GM19455 (cell line): ENCODE data around the gene GRB10.
"Not testable (repeated sequence)": the region's sequence is repeated elsewhere in the genome, so short reads cannot be mapped to it uniquely, and the experiment has no call there.

Source experiments
- ATAC-seq: cut with Tn5 transposase; IDR thresholded peaks from one replicate; pipeline ENCODE4 v1.9.1; 2021; ENCODE audit not compliant: unreplicated experiment

The GRB10 gene

GRCh38 chr7:50745835-50746234, 36.9 kb downstream of the GRB10 start:
- ATAC-seq = no peak

DNA sequence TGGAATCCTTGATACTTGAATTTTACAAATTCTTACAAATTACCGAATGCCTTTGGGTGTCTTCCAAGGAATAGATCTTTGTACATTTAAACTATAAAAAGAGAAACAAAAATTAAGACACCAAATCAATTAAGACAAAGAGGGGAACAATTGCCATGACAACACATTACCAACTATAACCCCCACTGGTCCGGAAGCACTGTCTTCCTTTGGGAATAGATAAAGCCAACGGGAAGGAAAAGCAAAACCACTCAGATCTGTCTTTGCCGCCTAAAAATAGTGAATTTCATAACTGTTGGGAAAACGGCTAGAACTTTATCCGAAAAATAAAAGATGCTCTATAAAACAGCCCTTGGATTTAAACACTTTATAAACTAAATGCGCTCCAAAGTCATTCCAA, 37.4 kb downstream of the GRB10 start:
- no peak for ATAC-seq

- ATAC-seq = no peak
These were observed 38.8 kb downstream of the GRB10 start for GRCh38 chr7:50743893-50744292.

DNA sequence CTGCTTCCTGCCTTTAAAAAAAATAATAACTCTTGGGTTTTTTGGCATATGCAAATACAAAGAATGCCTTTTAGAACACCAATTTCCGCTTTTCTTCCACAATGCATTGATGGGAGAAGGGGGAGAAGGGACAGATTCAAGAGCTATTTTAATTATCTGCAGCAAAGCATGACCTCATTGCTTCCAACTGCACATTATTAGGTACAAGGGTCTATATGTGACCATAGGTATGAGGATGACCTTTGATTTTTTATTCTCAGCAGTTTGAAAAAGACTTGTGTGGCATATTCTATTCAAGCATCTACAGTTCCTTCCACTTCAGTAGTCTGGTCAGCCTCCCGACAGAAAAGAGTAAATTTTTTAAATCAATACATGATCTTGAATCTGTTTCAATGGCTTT, 39.7 kb downstream of the GRB10 start:
- no peak for ATAC-seq

DNA sequence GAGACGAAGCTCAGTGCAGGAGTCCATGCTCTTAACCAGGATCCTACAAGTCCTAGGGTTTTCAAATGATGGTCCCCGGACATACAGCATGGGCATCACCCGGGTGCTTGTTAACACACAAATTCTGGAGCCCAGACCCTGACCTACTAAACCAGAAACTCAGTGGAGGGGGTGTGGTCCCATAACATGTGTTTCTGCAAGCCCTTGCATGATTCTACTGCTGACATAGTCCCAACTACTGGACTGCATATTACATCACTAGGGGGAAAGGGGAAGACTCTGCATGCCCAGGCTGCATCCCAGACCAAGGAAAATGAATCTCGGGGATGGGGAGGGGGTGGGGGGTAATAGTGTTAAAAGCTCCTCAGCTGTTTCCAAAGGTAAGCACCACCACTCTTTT, 40.3 kb downstream of the GRB10 start:
- no peak for ATAC-seq

GRCh38 chr7:50739744-50740435, 42.8 kb downstream of the GRB10 start:
- ATAC-seq = no peak

DNA sequence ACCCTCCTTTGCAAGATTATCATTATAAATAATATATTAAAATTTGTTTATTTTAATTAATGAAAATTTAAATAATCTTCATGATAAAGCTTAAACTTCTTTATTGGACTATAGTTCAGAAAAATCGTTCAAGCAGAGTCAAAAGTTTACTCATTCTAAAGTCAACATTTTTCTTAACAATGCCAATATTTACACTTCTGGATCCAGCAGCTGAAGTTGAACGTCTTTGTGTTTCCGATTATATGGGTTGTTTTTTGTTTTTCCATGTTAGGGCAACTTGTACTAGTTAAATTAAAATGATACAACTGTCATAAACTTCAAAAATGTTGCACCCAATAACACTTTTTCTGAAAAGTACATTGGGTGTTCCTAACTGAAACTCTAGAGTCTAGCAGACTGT, 43.8 kb downstream of the GRB10 start:
- ATAC-seq = no peak

GRCh38 chr7:50735836-50736235, 46.9 kb downstream of the GRB10 start:
- not testable (repeated sequence) for ATAC-seq

- no peak for ATAC-seq
These were observed 47.4 kb downstream of the GRB10 start for GRCh38 chr7:50735333-50735732.

DNA sequence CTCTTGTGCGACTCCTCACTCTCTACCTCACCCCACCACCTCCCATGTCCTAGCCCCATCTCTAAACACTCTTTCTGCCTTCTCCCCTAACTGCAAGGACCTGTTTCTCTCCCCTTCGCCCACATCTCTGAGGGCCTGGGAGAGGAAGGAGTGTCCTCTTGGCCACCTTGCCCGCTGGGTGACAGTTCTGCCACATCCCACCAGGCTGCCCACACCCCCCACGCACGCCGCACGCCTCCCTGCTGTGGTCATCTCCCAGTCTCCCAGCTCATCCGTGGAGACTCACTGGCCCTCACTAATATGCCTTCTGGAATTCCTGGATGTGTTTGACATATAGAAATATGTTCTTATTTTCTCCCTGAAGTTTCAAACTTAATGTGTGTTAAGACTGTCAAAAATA, 48.5 kb downstream of the GRB10 start:
- no peak for ATAC-seq

DNA sequence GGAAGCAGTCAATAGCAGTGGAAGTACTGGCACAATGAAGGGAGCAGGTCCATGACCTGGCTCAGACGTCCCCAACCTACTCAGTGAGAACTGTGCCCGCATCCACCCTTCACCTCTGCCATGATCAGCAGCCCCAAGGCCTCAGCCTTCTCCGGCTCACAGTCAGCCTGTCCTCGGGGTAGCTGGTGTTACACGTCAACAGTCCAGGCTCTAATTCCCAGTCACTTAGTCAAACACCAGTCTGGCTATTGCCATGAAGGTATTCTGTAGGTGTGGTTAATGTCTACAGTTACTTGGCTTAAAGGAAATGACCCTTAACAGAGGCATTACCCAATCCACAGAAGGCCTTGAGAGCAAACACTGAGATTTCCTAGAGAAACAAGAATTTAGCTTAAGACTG, 49.1 kb downstream of the GRB10 start:
- no peak for ATAC-seq

GRCh38 chr7:50731703-50732582, 50.8 kb downstream of the GRB10 start:
- no peak for ATAC-seq

DNA sequence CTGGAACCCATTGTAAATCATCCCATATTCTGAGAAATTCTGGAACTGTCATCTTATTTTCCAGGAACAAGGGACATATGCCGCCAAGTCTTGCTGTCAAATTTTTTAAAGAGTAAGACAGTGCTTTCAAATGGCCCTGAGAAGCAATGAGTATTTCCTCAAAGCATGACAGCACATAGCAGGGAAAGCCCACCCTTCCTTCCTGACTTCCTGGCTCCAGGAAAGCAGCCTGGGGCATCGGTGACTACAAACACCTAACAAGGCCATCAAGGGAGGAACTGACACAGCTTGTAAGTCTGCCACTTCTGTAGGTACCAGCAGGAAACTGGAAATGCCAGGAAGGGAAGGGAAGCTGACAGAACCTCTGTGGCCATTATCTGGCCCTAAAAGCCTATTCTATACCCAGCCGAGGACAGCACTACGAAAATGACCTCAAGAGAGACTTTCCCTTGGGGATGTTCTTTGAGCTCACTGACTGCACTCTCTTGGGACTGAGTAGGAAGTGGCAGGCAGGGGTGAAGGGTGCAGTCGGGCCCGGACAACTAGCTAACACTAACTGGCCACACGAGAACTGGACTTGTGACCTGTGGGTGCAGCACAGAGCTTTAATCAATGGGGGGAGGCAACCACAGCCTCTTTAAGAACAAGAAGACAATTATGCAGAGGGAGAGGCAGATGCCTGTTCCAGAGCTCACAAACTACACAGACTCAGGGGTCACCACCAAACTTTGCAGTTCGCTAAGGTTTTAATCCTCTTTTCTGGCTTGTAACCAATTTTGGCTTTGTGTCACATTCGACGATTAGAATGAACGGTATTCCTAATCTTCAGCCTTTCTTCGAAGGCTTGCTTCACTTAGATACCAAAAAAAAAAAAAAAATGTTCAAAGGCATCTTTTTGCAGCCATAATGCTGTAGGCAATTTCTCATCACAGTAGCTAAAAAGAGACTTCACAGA, 52.0 kb downstream of the GRB10 start:
- ATAC-seq = no peak

GRCh38 chr7:50729962-50730361, 52.7 kb downstream of the GRB10 start:
- no peak for ATAC-seq

- ATAC-seq = no peak
These were observed 54.5 kb downstream of the GRB10 start for GRCh38 chr7:50728184-50728583.

- ATAC-seq = no peak
These were observed 55.0 kb downstream of the GRB10 start for GRCh38 chr7:50727711-50728110.

DNA sequence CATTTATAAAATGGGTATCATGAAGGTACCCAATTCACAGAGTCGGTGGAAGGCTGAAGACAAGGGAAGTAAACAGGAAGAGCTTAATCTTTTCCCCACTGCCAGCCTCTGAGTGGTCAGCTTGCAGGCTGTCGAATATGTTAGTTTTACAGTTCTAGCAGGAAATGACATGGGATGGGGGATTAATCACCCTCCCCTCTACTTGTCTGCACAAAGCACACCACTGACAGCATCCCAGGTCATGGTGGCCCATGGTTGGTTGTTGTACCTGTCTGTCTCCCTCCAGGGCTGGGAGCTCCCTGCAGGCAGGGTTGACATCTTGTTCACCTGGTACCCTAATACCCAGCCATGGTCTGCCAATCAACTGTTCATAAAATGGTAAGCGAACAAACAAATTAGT, 55.6 kb downstream of the GRB10 start:
- no peak for ATAC-seq

GRCh38 chr7:50725774-50726173, 56.9 kb downstream of the GRB10 start:
- no peak for ATAC-seq

- ATAC-seq = no peak
These were observed 57.9 kb downstream of the GRB10 start for GRCh38 chr7:50724526-50725520.

DNA sequence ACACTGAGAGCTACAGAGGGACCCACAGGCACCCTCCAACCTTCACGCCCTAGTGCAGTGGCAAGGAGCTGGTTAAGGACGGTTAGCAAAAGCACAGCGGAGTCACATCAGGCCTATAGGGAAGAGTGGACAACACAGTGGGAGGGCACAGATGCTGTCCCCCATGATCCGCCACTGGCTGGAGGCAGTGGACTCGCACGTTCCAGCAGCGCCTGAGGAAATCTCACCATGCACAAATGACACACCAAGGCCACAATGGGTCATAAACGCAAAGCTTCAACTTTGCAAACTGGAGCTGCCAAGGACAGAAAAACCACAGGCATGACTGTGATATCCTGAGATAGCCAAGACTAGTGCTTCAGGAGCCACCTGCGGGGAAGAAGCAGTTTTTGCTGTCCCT, 58.8 kb downstream of the GRB10 start:
- no peak for ATAC-seq
